GM23338 (cell line): ENCODE results near the gene RTEL1. TPM values are rescaled to one million over a fixed set of nuclear protein-coding genes. Genes with fewer than 3 reads are reported as not detected.

Experiments
- ATAC-seq: fragments of 200-7000 bp; cut with Tn5 transposase; 3 replicates; pipeline ENCODE4 v1.9.1; 2020
- DNase-seq: peaks from one replicate; pipeline ENCODE4 v3.0.0-alpha.2; 2015; ENCODE audit warnings: low spot score
- H2AFZ ChIP-seq: fragments of 200-600 bp; sonication (generic); 2 replicates; pipeline ENCODE4 v1.8.0; 2016; ENCODE audit warnings: antibody characterized with exemption, mild to moderate bottlenecking, moderate library complexity
- H3F3A ChIP-seq: fragments of 200-600 bp; sonication (generic); replicated peaks from 2 replicates; pipeline ENCODE4 v1.8.0; 2017; ENCODE audit warnings: antibody characterized with exemption, mixed run types, low read depth
- H3K27ac ChIP-seq: fragments of 200-600 bp; sonication (generic); 2 replicates; pipeline ENCODE4 v1.6.1; 2016; ENCODE audit warnings: low read depth
- H3K27me3 ChIP-seq: fragments of 200-600 bp; sonication (generic); 2 replicates; pipeline ENCODE4 v1.8.0; 2016; ENCODE audit warnings: mild to moderate bottlenecking, mixed run types, moderate library complexity; ENCODE audit not compliant: insufficient read depth
- H3K36me3 ChIP-seq: fragments of 200-600 bp; sonication (generic); 2 replicates; pipeline ENCODE4 v1.8.0; 2016; ENCODE audit warnings: mild to moderate bottlenecking; ENCODE audit not compliant: insufficient read depth
- H3K4me1 ChIP-seq: fragments of 200-600 bp; sonication (generic); 2 replicates; pipeline ENCODE4 v1.8.0; 2016; ENCODE audit warnings: mild to moderate bottlenecking, moderate library complexity; ENCODE audit not compliant: insufficient read depth
- H3K4me2 ChIP-seq: fragments of 200-600 bp; sonication (generic); 2 replicates; pipeline ENCODE4 v1.7.1; 2017; ENCODE audit warnings: mixed run types
- H3K4me3 ChIP-seq: fragments of 200-600 bp; sonication (generic); 2 replicates; pipeline ENCODE4 v1.6.1; 2016; ENCODE audit warnings: mixed run types
- H3K79me2 ChIP-seq: fragments of 200-600 bp; sonication (generic); replicated peaks from 2 replicates; pipeline ENCODE4 v1.8.0; 2017; ENCODE audit warnings: mild to moderate bottlenecking; ENCODE audit not compliant: insufficient read depth
- H3K9me2 ChIP-seq: fragments of 200-600 bp; sonication (generic); 2 replicates; pipeline ENCODE4 v1.8.0; 2017; ENCODE audit not compliant: insufficient read depth
- H4K20me1 ChIP-seq: fragments of 200-600 bp; sonication (generic); replicated peaks from 2 replicates; pipeline ENCODE4 v1.8.0; 2017; ENCODE audit warnings: mild to moderate bottlenecking; ENCODE audit not compliant: insufficient read depth
- H3K27ac Mint-ChIP-seq: 2 replicates; pipeline ENCODE4 v1.8.0; 2020; ENCODE audit warnings: inconsistent platforms, mild to moderate bottlenecking, moderate library complexity, mixed read lengths
- H3K27me3 Mint-ChIP-seq: 3 replicates; pipeline ENCODE4 v1.8.0; 2022; ENCODE audit warnings: low read depth, mild to moderate bottlenecking, moderate library complexity, mixed read lengths, inconsistent platforms; ENCODE audit not compliant: insufficient read depth, poor library complexity
- H3K36me3 Mint-ChIP-seq: 3 replicates; pipeline ENCODE4 v1.8.0; 2021; ENCODE audit warnings: low read depth, mild to moderate bottlenecking, inconsistent platforms, moderate library complexity, mixed read lengths
- H3K4me1 Mint-ChIP-seq: 3 replicates; pipeline ENCODE4 v1.8.0; 2020; ENCODE audit warnings: mild to moderate bottlenecking, inconsistent platforms, mixed read lengths
- H3K4me3 Mint-ChIP-seq: 3 replicates; pipeline ENCODE4 v1.8.0; 2021; ENCODE audit warnings: moderate library complexity, mild to moderate bottlenecking, inconsistent platforms, mixed read lengths
- H3K9me3 Mint-ChIP-seq: 3 replicates; pipeline ENCODE4 v1.8.0; 2020; ENCODE audit warnings: moderate library complexity, mild to moderate bottlenecking, inconsistent platforms, mixed read lengths
- CREB1 ChIP-seq: fragments of 250-450 bp; sonication (Bioruptor Pico); IDR thresholded peaks from 2 replicates; pipeline ENCODE4 v1.5.0; 2020; ENCODE audit warnings: low read depth, mild to moderate bottlenecking, moderate library complexity
- EZH2 ChIP-seq: fragments of 200-600 bp; sonication (generic); IDR thresholded peaks from one replicate; pipeline ENCODE4 v1.8.0; 2017; ENCODE audit warnings: antibody characterized with exemption, mild to moderate bottlenecking, low read depth; ENCODE audit not compliant: unreplicated experiment
- EZH2phosphoT487 ChIP-seq: fragments of 200-600 bp; sonication (generic); IDR thresholded peaks from one replicate; pipeline ENCODE4 v1.8.1; 2018; ENCODE audit warnings: antibody characterized with exemption; ENCODE audit not compliant: unreplicated experiment
- STAT1 ChIP-seq: IDR thresholded peaks from one replicate; pipeline ENCODE4 v1.6.1; 2016; ENCODE audit warnings: antibody characterized with exemption; ENCODE audit not compliant: unreplicated experiment
- ZNF114 ChIP-seq: fragments of 250-450 bp; sonication (Bioruptor Pico); IDR thresholded peaks from 2 replicates; pipeline ENCODE4 v1.5.0; 2020; ENCODE audit warnings: mild to moderate bottlenecking, moderate library complexity
- polyA plus RNA-seq: library from polyadenylated mRNA; unstranded; fragments of >200 nt; fragmentation: Nextera tagmentation; extraction: Ambion mirVana; gene quantifications from 2 replicates; pipeline ENCODE4 v1.2.1, GENCODE V29; 2016
- total RNA-seq: library from RNA; depleted of rRNA; stranded (reverse); fragments of >200 nt; shearing (Covaris generic); gene quantifications from 2 replicates; pipeline ENCODE4 v1.2.3, GENCODE V29; 2014
- TF ChIP-seq, protein P1 (sequence below): IDR thresholded peaks from one replicate; pipeline ENCODE4 v1.6.1; 2018; ENCODE audit warnings: antibody characterized with exemption; ENCODE audit not compliant: unreplicated experiment
- TF ChIP-seq, protein P2 (sequence below): IDR thresholded peaks from 2 replicates; pipeline ENCODE4 v1.6.1; 2016; ENCODE audit warnings: antibody characterized with exemption
- TF ChIP-seq, protein P3 (sequence below), 2 experiments: fragments of 200-600 bp in 1 of 2; sonication (generic) in 1 of 2; conservative IDR thresholded peaks; 2 replicates each; pipeline versions ENCODE4 v1.5.1 to v1.6.1; 2016 to 2017; ENCODE audit warnings: antibody characterized with exemption in 2 of 2, low read depth in 2 of 2, mild to moderate bottlenecking in 2 of 2, moderate library complexity in 1 of 2

The RTEL1 gene
- total and polyA plus RNA-seq, 2 experiments from 2014 or later: 14.2 to 34.5 TPM

DNA sequence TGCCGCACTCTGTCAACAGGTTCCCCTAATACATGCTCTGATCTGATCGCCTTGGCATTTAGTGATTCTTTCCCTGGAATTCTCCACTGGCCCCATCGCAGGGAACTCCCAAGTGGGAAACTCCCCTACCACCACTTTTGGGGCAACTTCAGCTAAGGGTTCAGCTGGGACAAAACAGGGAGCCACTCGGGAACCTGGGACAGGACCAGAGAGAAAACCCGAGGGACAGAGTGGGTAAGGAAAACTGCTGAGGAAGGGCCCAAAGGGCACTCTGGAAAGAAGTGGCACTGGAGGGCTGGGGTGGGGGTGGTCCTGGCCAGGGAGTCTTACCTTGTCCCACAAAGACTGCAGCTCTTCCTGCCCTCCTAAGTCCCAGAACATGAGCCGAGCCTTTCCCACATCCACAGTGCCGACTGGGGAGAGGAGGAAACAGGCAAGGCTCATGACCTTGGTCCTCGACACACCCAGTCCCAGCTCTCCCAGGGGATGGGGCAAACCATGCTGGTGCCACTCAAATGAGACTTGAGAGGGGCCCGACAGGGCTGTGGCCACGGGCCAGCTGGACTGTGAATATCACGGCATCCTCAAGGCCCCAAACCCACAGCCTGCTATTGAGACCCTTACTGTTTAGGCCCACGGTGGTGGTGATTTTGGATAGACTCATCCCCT lies 48.0 kb downstream of the RTEL1 start (continued):
- TF ChIP-seq, protein P1, sequence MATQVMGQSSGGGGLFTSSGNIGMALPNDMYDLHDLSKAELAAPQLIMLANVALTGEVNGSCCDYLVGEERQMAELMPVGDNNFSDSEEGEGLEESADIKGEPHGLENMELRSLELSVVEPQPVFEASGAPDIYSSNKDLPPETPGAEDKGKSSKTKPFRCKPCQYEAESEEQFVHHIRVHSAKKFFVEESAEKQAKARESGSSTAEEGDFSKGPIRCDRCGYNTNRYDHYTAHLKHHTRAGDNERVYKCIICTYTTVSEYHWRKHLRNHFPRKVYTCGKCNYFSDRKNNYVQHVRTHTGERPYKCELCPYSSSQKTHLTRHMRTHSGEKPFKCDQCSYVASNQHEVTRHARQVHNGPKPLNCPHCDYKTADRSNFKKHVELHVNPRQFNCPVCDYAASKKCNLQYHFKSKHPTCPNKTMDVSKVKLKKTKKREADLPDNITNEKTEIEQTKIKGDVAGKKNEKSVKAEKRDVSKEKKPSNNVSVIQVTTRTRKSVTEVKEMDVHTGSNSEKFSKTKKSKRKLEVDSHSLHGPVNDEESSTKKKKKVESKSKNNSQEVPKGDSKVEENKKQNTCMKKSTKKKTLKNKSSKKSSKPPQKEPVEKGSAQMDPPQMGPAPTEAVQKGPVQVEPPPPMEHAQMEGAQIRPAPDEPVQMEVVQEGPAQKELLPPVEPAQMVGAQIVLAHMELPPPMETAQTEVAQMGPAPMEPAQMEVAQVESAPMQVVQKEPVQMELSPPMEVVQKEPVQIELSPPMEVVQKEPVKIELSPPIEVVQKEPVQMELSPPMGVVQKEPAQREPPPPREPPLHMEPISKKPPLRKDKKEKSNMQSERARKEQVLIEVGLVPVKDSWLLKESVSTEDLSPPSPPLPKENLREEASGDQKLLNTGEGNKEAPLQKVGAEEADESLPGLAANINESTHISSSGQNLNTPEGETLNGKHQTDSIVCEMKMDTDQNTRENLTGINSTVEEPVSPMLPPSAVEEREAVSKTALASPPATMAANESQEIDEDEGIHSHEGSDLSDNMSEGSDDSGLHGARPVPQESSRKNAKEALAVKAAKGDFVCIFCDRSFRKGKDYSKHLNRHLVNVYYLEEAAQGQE: no peak
- no peak for TF ChIP-seq ZNF114 (CRISPR knock-in tag)
- no peak for TF ChIP-seq EZH2phosphoT487
- TF ChIP-seq, protein P2, sequence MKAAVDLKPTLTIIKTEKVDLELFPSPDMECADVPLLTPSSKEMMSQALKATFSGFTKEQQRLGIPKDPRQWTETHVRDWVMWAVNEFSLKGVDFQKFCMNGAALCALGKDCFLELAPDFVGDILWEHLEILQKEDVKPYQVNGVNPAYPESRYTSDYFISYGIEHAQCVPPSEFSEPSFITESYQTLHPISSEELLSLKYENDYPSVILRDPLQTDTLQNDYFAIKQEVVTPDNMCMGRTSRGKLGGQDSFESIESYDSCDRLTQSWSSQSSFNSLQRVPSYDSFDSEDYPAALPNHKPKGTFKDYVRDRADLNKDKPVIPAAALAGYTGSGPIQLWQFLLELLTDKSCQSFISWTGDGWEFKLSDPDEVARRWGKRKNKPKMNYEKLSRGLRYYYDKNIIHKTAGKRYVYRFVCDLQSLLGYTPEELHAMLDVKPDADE: no peak
- TF ChIP-seq, protein P3, sequence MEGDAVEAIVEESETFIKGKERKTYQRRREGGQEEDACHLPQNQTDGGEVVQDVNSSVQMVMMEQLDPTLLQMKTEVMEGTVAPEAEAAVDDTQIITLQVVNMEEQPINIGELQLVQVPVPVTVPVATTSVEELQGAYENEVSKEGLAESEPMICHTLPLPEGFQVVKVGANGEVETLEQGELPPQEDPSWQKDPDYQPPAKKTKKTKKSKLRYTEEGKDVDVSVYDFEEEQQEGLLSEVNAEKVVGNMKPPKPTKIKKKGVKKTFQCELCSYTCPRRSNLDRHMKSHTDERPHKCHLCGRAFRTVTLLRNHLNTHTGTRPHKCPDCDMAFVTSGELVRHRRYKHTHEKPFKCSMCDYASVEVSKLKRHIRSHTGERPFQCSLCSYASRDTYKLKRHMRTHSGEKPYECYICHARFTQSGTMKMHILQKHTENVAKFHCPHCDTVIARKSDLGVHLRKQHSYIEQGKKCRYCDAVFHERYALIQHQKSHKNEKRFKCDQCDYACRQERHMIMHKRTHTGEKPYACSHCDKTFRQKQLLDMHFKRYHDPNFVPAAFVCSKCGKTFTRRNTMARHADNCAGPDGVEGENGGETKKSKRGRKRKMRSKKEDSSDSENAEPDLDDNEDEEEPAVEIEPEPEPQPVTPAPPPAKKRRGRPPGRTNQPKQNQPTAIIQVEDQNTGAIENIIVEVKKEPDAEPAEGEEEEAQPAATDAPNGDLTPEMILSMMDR (conservative IDR thresholded peaks at IDR 0.05; ENCODE audit: low read depth in 2 of 2): no peak
- TF ChIP-seq EZH2: no peak

DNA sequence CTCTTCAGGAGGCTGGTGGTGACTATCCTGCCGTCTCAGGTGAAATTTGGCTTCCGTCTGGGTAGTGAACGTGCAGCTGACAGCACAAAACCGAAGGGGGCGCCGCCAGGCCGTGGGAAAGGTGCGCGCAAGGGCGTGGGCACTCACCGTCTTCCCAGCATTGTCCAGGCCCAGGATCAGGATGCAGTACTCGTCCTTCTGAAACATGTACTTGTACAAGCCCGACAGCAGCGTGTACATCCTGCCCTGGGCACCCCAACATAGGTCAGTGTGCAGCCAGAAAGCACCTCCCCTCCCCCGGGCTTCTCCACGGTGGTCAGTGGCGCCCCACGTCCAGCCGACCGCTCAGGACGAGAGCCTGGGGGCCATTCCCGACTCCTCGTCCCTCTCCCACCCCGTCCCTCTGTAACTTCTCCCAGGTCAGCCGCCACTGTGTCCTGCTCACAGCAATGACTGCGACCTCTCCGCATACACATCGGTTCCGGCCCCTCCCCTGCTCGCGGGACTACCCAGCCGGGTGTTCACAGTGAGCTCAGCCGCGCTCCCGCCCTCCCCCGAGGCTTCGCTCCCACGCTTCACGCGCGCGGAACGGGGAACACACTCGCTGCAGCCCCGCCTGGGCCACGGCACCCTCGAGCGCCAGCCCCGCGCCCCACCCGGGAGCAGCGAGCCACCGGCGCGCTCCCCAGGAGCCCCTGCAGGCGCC lies 48.9 kb downstream of the RTEL1 start:
- peaks cover 11% of the 10 kb centered on the region; the same call in 1 of the 2 replicates for H3F3A ChIP-seq
- H2AFZ ChIP-seq: no peak overlapping the region
- Mint-ChIP-seq H3K4me1 (peaks cover 10% of the 10 kb centered on the region), H3K27me3 (peaks cover 12% of the 10 kb centered on the region), H3K36me3 (peaks cover 42% of the 10 kb centered on the region), H3K27ac (no peak overlapping the region), H3K9me3 (no peaks in the 10 kb centered on the region), H3K4me3 (peak overlapping the region; percentile 88)
- TF ChIP-seq ZNF114 (CRISPR knock-in tag) (no peak), EZH2 (no peak), CREB1 (no peak), STAT1 (no peak)
- TF ChIP-seq, protein P3 (conservative IDR thresholded peaks at IDR 0.05; ENCODE audit: low read depth in 2 of 2): peak; percentile 44 to 72
- no peaks in the 10 kb centered on the region for H3K36me3 ChIP-seq
- peaks cover 43% of the 10 kb centered on the region for H3K79me2 ChIP-seq
- ATAC-seq: peak; percentile 35
- peak; percentile 65 for DNase-seq
- peak overlapping the region; percentile 93 for H3K4me2 ChIP-seq
- H3K4me1 ChIP-seq: no peaks in the 10 kb centered on the region; the same call in 1 of the 2 replicates
- H3K9me2 ChIP-seq: no peaks in the 10 kb centered on the region
- H3K27me3 ChIP-seq: no peaks in the 10 kb centered on the region
- peak overlapping the region; percentile 85 for H3K4me3 ChIP-seq
- H4K20me1 ChIP-seq: peaks cover 14% of the 10 kb centered on the region
- no peak overlapping the region for H3K27ac ChIP-seq
